ENCODE measurements around the gene PRR23C.
"Not testable (repeated sequence)": the region's sequence is repeated elsewhere in the genome, so short reads cannot be mapped to it uniquely, and the experiment has no call there.

PRR23C gene

DNA sequence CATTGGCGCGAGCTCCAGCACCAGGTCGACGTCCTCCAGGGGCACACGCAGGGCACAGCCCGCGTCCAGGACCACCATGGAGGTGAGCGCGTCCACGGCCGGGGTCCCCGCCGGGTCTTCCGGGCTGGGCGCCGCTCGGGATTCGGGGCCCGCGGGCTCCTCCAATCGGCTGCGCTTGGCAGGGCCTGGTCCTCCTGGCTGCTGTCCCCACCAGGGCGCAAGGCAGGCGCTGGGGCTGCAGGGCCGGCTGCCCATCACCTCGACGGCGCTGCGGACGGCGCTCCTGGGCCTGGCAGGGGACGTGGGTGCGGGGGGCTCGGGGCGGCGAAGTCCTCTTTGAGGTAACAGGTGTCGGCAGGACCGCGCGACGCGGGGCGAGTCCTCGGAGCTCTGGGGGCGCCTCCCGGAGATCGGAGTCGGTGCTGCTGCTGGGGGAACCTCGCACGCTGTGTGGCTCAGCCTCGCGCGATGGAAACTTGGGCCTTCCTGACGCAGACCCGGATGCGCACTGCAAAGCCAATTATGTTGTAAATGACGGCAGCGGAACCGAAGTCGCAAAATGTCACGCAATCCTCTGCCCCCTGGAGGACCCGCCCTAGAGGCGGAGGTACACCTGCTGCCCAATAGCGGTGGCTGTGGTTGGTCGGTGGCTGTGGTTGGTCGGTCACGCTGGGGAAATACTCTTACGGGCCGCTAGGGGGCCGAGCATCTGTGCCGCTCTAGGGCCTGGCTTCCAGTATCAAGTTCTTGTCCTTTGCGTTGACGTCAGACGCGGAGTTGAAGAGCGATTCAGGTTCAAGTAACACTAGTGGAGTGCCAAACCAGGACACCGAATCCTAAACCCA is at the start of gene PRR23C:
Gene PRR23C, minus strand, starts transcription at position 527 of the 845 bp plus-strand sequence. Its CDS starts 272 bp downstream, at position 255.
- DNase-seq (ENCODE audit: low read depth in 2 of 2): no peak

DNA sequence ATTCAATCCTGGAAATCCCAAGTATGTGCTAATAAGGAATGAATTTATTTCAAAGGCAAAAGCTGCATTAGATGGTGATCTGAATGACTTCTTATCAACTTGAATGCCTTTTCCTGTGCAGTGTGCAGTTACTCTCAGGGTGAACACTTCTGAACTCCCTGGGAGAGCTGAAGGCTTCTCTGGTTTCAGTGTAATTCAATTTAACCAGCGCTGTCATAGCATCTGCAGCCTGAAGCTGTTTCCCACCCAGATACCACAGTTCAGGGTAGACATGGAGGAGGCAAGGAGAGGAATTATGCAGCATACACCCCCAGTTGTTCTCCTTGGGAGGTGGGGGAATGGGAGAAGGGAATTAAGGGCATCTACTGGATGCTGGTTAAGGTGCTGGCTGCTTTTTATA is 49.1 kb upstream of the PRR23C start:
- DNase-seq (ENCODE audit: low read depth in 2 of 2): no peak

DNA sequence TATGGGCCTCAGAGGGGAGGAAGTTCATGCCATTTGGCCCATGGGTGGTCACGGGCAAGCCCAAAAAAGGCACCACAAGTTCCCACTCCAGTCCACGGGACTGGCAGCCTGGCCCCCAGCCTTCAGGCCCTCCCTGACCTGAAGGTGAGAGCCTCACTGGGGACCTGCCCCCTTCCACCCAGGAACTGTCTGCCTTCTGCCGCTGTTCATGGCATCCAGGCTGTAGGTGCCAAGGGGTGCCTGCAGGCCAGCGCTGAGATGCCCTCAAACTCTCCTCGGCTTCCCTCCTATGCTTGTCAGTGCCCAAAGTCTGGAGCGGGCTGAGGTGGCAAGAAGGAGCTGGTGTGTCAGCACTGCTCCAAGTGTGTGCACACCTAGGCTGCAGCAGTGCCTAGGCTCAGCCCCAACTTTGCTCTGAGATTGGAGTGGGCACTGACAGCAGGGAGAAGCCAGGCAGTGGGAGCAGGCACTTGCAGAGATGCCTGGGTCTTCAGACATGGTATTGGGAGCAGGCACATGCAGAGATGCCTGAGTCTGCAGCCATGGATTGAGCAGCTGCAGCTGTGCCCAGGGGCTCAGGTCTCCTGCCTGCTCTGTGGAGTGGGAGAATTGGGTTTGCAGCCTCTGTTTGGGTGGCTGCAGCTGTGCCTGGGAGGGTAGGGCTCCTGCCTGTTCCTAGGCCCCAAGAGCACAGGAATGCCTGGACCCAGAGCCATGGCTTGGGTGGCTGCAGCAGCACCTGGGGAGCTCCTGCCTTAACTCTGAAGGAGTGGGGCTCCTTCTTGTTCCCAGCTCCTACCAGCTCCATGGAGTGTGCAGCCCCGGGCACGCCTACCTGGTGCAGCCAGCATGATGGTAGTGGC is 44.0 kb upstream of the PRR23C start:
- DNase-seq (ENCODE audit: low read depth in 2 of 2): no peak

DNA sequence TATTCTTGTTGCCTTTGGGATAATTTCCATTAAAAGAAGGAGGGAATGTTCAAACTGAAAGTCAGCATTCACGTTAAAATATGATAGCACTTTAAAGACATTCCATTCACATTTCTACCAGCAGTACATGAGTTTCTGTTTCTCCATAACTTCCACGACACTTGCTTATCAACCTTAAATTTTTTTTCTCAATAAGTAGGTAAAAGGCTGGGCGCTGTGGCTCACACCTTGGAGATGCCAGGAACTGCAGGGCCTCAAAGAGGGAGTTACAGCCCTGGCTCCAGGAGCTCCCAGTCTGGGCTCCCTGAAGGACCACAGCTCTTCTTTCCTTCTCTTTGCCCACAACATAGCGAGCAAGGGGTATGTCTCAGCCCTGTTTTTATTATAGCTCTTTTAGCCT is 42.9 kb upstream of the PRR23C start:
- DNase-seq (ENCODE audit: low read depth in 2 of 2): no peak

DNA sequence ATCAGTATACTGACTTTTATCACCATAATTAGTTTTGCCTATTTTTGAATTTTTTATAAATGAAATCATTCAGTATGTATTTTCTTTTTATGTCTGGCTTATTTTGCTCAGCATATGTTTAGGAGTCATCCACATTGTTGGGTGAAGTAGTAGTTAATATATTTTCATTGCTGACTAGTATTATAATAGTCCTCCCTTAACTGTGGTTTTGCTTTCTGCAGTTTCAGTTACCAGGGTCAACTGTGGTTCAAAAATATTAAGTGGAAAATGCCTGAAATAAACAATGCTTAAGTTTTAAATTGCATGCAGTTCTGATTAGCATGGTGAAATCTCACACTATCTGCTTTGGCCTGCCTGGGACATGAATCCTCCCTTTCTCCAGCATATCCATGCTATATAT is 39.5 kb upstream of the PRR23C start:
- DNase-seq (ENCODE audit: low read depth in 2 of 2): no peak

DNA sequence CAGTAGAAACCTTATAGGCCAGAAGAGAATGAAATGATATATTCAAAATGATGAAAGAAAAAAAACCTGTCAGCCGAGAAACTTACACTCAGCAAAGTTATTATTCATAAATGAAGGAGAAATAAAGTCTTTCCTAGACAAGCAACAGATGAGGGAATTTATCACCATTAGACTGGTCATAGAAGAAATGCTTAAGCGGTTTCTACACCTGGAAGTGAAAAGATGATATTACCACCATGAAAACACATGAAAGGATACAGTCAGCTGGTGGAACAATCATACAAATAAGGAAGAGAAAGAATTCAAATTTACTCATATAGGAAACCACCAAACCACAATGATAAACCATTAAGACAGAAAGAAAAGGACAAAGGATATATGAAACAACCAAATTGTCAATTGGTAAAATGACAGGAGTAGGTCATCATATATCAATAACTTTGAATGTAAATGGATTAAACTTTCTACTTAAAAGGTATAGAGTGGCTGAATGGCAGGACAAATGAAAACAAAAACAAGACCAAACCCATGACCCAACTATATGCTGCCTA is 29.9 kb upstream of the PRR23C start:
- DNase-seq (ENCODE audit: low read depth in 2 of 2): no peak

DNA sequence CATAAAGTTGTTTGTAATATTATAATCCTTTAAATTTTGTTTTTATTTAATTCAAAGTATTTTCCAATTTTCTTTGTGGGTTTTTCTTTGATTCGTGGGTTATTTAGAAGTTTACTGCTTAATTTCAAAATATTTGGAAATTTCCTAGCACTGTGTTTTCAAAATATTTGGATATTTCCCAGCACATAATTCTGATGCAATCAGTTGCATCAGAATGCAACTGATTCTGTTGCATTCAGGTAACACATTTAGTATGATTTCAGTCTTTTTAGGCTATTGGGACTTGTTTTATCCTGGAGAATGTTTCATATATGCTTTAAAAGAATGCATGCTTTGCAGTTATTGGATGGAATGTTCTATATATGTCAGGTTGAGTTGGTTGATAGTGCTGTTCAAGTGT is 18.2 kb upstream of the PRR23C start:
- DNase-seq (ENCODE audit: low read depth in 2 of 2): no peak

DNA sequence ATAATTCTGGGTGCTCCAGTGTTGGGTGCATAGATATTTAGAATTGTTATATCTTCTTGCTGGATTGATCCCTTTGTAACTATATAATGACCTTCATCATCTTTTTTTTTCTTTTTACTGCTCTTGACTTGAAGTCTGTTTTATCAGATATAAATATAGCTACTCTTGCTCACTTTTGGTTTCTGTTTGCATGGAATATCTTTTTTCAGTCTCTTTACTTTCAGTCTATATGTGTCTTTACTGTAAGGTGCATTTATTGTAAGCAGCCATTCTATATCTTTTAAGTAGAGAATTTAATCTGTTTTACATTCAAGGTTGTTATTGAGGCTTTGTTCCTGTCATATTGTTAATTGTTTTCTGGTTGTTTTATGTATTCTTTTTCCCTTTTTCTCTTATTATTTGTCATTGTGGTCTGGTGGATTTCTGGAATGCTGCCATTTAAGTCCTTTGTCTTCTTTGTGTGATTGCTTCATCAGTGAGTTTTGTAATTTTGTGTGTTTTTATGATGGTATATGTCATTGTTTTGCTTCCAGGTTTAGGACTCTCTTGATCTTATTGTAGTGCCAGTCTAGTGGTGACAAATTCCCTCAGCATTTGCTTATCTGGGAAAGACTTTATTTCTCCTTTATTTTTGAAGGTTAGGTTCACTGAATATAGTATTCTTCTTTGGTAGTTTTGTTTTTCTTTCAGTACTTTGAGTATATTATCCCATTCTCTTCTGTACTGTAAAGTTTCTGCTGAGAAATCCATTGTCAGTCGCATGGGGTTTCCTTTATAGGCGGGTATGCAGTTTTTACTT is 8.3 kb upstream of the PRR23C start:
- no peak for DNase-seq (ENCODE audit: low read depth in 2 of 2)

DNA sequence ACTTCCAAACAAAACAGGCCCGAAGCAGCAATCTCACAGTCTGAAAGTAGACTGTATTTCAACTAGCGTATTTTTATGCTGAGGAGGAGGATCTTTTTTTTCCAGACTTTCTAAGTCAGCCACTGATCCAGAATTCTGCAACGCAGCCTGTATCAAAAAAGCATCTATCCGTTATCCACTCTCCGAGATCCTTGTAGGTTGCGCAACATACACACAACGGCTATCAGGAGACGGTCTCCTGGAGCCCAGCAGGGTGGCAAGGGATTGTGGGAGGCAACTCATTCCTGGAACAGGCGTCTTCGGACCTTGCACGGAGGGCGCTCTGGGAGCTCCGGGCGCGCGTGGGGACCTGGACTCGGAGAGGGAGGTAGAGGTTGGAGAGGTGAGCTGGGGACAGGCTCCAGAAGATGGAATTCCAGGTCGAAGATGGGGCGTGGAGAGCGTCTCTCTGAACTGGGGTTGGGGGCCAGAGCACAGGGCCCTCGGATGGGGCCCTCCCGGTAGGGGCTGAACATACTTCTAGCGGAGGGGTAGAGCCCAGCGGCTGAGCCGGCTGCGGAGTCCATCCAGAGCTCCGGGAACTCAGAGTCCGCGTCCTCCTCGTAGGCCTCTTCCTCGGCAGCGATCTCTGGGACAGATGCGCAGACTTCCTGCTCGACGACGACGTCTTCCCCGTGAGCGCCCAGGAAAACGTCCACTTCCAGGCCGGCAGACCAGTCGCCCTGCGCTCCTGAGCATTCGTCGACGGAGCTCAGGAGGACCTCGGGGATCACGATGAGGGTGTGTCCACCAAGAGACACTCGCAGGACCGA is 932 bp downstream of the PRR23C start:
- no peak for DNase-seq (ENCODE audit: low read depth in 2 of 2)

DNA sequence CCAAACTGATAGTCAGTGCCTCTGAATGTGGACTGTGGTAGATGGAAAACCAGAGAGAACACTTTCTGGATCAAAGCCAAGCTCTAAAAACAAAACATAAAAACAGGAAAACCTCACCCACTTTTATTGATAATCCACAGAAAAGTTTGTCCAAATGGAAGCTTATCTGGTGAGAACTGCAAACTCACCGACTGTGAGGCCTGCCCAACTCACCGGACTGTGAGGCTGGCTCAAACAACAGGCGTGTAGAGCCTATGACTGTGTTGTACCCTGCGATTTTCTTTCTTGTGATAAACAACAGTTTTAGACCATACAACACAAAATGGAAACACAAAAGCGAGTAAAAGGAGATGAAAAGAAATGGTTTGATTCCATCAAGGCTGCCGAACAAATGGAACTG is 7.2 kb downstream of the PRR23C start:
- no peak for DNase-seq (ENCODE audit: low read depth in 2 of 2)

DNA sequence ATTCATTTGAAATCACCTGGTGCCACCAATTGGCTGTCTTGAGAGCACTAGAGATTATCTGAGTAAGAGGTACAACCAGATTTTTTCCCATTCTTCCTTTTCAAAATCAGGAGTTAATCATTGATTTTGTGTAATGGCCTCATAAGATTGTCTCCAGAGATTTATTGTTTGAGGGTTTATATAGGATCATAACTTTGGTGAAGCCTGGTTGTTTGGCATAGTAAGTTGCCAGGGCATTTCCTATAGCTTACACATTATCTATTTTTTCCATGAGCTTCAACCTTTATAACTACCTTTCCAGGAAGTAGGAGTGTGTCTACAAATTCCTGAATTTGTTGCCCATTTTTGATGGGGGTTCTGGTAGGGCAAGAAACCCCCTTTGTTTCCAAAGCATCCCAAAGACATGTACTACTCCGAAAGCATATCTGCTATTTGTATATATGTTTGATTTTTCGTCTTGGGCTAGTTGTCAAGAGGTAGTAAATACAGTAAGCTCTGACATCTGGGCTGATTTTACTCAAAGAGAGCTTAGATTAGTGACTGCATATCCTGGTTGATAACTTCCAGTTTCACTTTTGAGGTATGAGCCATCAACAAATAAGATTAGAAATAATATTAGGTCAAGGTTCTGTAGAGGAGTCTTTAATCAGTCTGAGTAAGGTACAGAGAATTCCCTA is 12.2 kb downstream of the PRR23C start:
- DNase-seq (ENCODE audit: low read depth in 2 of 2): no peak

DNA sequence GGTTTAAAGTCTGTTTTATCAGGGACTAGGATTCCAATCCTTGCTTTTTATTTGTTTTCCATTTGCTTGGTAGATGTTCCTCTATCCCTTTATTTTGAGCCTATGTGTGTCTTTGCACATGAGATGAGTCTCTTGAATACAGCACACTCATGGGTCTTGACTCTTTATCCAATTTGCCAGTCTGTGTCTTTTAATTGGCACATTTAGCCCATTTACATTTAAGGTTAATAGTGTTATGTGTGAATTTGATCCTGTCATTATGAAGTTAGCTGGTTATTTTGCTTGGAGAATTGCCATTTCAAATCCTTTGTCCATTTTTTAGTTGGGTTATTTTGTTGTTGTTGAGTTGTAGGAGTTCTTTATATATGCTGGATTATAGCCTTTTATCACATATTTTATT is 14.1 kb downstream of the PRR23C start:
- DNase-seq (ENCODE audit: low read depth in 2 of 2): not testable (repeated sequence)

DNA sequence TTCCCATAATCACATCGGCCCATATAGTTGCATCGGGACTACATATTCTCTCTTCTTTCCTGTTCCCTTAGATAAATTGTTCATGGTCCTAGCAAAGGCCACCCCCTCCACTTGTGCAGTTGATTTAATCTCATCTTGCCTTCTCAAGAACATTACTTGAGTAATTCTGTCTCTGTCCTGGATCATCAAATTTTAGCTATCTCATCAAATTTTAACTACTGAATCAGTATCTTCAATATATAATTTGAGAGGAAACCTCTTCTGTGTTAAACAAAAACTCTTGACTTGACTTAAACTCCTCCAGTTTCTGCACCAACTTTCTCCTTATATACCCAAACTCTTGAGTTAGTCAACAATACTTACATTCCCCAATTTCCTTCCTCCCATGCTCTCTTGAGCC is 19.7 kb downstream of the PRR23C start:
- no peak for DNase-seq (ENCODE audit: low read depth in 2 of 2)

DNA sequence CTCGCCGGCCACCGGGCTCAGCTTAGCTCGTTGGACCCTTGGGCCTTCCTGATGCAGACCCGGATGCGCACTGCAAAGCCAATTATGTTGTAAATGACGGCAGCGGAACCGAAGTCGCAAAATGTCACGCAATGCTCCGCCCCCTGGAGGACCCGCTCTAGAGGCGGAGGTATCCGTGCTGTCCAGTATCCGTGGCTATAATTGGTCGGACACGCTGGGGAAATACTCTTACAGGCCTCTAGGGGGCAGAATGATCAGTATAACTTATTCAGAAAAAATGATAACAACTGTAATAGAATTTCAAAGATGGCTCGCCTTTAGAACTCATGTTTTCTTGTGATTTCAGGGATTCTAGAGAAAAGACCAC is 23.8 kb downstream of the PRR23C start, which contains the start of gene PRR23B:
Gene PRR23B, minus strand, starts transcription at position 59 of the 367 bp plus-strand sequence. CDS start 265 bp downstream, outside the sequence.
- DNase-seq (ENCODE audit: low read depth in 2 of 2): no peak

DNA sequence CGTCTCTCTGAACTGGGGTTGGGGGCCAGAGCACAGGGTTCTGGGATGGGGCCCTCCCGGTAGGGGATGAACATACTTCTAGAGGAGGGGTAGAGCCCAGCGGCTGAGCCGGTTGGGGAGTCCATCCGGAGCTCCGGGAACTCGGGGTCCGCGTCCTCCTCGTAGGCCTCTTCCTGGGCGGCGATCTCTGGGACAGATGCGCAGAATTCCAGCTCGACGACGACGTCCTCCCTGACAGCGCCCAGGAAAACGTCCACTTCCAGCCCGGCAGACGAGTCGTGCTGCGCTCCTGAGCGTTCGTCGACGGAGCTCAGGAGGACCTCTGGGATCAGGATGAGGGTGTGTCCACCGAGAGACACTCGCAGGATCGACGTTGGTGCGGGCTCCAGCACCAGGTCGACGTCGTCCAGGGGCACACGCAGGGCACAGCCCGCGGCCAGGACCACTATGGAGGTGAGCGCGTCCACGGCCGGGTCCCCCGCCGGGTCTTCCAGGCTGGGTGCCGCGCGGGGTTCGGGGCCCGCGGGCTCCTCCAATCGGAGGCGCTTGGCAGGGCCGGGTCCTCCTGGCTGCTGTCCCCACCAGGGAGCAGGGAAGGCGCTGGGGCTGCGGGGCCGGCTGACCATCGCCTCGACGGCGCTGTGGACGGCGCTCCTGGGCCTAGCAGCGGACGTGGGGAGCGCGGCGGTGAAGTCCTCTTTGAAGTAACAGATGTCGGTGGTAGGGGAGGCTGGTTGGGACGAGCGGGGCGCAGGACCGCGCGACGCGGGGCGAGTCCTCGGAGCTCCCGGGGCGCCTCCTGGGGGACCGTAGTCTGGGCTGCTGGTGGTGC is 24.4 kb downstream of the PRR23C start:
- DNase-seq (ENCODE audit: low read depth in 2 of 2): no peak

DNA sequence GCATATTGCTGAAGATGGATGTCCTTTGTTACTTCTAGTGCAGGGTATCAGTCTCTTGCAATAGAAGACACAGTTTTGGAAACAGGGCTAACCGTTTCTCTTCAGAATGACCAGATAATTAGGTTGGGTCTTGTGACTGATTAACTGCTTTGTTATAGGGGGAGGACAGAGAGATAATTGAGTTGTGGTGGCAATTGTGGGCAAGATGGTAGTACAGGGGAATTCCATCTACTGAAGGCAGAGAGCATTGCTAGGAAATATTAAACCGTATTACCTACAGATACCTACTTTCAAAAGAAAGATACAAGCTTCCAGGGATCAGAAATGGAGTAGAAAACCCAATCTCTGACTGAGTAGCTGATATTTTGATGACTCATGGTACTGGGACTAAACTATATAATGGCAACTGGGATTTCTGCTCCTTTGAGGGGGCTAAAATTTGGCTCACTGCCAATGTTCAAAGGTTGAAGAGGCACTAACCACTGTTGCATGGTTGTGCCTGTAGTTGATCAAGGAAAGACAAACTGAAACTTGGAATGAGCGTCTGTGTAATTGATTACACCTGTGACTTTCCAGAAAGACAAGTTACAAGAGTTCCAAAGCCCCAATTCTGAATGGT is 28.2 kb downstream of the PRR23C start:
- no peak for DNase-seq (ENCODE audit: low read depth in 2 of 2)

DNA sequence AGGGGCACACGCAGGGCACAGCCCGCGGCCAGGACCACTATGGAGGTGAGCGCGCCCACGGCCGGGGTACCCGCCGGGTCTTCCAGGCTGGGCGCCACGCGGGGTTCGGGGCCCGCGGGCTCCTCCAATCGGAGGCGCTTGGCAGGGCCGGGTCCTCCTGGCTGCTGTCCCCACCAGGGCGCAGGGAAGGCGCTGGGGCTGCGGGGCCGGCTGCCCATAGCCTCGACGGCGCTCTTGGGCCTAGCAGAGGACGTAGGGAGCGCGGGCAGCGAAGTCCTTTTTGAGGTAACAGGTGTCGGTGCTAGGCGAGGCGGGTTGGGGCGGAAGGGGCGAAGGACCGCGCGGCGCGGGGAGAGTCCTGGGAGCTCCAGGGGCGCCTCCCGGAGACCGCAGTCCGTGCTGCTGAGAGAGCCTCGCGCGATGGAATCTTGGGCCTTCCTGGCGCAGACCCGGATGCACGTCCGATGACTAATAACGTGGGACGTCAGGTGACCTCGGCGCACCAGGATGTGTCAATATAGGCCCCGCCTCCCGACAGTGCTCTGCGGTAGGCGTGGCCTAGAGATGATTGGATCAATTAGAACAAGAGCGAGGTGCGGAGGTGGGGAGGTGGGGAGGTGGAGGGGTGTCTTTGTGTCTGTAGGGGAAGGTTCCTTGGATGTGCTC is 38.5 kb downstream of the PRR23C start, which contains the start of gene PRR23A:
Gene PRR23A, minus strand, starts transcription at position 218 of the 666 bp plus-strand sequence. Its CDS starts 0 bp downstream, at position 218.
- DNase-seq (ENCODE audit: low read depth in 2 of 2): no peak

DNA sequence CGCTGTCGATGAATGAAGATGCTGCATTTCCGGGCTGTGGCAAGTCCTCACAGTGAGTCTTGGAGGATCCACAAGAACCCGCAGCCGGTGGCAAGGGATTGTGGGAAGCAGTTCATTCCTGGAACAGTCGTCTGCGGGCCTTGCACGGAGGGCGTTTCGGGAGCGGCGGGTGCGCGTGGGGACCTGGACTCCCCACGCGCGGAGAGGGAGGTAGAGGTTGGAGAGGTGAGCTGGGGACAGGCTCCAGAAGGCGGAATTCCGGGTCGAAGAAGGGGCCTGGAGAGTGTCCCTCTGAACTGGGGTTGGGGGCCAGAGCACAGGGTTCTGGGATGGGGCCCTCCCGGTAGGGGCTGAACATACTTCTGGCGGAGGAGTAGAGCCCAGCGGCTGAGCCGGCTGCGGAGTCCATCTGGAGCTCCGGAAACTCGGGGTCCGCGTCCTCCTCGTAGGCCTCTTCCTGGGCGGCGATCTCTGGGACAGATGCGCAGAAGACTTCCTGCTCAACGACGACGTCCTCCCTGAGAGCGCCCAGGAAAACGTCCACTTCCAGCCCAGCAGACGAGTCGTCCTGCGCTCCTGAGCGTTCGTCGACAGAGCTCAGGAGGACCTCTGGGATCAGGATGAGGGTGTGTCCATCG is 39.2 kb downstream of the PRR23C start:
- no peak for DNase-seq (ENCODE audit: low read depth in 2 of 2)
